WERI-Rb-1 (cell line): Measurements from ENCODE around the gene LYZL6.

ENCODE experiments used
- DNase-seq: peaks from one replicate; pipeline ENCODE4 v3.0.0-alpha.2; 2020
- H3K27ac ChIP-seq: fragments of 250-450 bp; sonication (Bioruptor Pico); 2 replicates; pipeline ENCODE4 v1.5.1; 2020; ENCODE audit warnings: mild to moderate bottlenecking, moderate library complexity
- H3K27me3 ChIP-seq: fragments of 250-450 bp; sonication (Bioruptor Pico); 2 replicates; pipeline ENCODE4 v1.5.1; 2021; ENCODE audit warnings: mild to moderate bottlenecking, low read depth, moderate library complexity; ENCODE audit not compliant: insufficient read depth, severe bottlenecking
- H3K36me3 ChIP-seq: fragments of 250-450 bp; sonication (Bioruptor Pico); 2 replicates; pipeline ENCODE4 v1.5.1; 2020; ENCODE audit warnings: mild to moderate bottlenecking, moderate library complexity
- H3K4me3 ChIP-seq: 2 replicates; pipeline ENCODE4 v1.5.1; 2011; ENCODE audit warnings: low read depth, mild to moderate bottlenecking, control low read depth, low read length
- H3K9me3 ChIP-seq: fragments of 250-450 bp; sonication (Bioruptor Pico); 2 replicates; pipeline ENCODE4 v1.5.1; 2021; ENCODE audit warnings: mild to moderate bottlenecking, moderate library complexity; ENCODE audit not compliant: severe bottlenecking
- TF ChIP-seq, protein P1 (sequence below): IDR thresholded peaks from 2 replicates; pipeline ENCODE4 v1.5.1; 2011; ENCODE audit warnings: low read depth, mild to moderate bottlenecking, control low read depth, inconsistent platforms, low read length

Gene LYZL6

DNA sequence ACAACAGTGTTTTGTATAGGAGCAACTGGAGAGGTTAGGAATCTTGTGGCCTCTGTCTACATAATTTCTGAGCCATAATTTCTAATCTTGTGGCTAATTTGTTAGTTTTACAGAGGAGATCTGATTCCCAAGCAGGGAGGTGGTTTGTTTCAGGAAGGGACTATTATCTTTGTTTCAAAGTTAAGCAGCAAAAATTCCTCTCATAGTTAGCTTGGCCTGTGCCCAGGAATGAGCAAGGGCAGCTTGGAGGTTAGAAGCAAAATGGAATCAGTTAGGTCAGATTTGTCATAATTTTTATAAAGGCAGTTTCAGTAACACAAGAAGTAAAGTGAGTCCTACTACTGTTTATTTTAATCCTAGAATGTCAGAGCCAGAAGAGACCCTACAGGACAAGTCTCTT, 10.9 kb downstream of the LYZL6 start:
- TF ChIP-seq, protein P1, sequence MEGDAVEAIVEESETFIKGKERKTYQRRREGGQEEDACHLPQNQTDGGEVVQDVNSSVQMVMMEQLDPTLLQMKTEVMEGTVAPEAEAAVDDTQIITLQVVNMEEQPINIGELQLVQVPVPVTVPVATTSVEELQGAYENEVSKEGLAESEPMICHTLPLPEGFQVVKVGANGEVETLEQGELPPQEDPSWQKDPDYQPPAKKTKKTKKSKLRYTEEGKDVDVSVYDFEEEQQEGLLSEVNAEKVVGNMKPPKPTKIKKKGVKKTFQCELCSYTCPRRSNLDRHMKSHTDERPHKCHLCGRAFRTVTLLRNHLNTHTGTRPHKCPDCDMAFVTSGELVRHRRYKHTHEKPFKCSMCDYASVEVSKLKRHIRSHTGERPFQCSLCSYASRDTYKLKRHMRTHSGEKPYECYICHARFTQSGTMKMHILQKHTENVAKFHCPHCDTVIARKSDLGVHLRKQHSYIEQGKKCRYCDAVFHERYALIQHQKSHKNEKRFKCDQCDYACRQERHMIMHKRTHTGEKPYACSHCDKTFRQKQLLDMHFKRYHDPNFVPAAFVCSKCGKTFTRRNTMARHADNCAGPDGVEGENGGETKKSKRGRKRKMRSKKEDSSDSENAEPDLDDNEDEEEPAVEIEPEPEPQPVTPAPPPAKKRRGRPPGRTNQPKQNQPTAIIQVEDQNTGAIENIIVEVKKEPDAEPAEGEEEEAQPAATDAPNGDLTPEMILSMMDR, result no peak
- Histone ChIP-seq H3K36me3 (no peaks in the 10 kb centered on the region), H3K27ac (no peak overlapping the region), H3K9me3 (no peaks in the 10 kb centered on the region), H3K4me3 (no peak overlapping the region), H3K27me3 (no peaks in the 10 kb centered on the region)
- DNase-seq, result no peak

DNA sequence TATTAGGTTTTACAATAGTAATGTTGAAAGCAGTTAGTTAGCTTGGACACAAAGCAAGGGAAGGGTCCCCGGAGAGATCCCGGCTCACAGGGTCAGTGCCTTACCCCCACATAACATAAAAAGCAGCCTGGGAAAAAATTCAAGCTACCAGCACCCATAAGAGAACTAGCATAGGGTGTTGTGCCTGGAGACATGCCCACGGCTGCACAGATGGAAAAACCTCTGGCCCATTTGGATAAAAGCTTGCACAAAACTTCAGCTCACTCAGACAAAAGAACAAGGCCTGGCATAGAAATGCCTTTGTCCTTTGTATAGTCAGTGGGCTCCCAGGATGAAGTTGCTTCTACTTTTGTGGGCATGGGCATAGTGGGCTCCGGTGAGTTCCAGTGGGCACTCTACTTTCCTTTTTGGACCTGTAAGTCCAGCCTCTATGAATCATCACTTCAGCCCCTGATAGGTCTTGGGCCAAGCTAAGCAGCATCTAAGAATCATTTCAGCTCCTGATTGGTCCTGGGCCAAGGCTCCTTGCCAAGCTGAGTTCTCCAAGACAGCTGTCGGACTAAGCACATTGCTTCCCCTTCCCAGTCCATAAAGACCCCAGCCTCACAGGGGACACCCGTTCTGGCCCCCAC, 11.6 kb downstream of the LYZL6 start:
- no peak for DNase-seq
- TF ChIP-seq, protein P1, result no peak

DNA sequence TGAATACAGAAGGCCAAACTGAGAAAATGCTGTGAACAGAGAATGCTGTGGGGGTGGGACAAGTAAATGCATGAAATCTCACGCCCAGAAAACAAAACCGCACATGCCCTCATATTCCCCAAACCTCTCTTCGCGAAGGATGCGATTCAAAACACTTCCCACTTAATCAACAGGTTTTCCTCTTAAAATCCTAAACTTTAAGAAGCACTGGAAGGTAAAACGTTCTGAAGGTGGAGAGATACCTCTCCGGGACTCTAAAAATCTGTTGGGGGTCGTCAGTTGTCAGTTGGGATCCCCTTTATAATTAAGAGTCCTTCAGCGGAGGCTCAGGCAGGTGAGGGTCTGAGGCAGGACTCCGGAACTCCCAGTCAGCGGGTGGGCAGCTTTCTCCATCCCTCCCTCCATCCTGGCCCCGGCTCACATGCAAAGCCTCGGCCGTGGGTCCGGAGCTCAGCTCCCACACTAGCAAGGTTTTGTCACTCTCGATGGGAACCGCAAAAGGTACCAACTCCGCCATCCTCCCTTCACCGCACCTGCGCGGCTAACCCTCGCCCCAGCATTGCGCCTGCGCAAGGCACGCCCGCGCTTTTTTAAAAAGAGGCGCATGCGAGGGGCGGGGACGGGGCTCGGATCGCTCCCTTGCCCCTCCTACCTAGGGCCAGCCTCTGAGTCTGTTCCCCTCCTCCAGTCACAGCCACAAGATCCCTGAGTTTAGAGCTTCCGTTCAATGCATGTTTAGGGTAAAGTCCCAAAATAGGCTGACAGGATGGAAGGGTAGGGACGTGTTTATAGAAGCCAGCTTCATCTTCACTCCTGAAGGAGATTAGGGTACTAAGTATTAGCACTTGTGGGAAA, 13.1 kb downstream of the LYZL6 start, which contains the start of gene RDM1:
RDM1 (minus strand) TSS at position 563 of the 855 bp plus-strand sequence; CDS start at position 517, 46 bp downstream.
- peak within 1 kb of the TSS; percentile 33 for H3K27ac ChIP-seq
- DNase-seq, result peak; percentile 91
- TF ChIP-seq, protein P1, result no peak
- H3K27me3 ChIP-seq, result no peaks in the 10 kb centered on the region
- no peaks in the 10 kb centered on the region for H3K9me3 ChIP-seq
- H3K4me3 ChIP-seq, result peak within 1 kb of the TSS; percentile 69
- H3K36me3 ChIP-seq, result peaks cover under 1% of the 10 kb centered on the region; the same call in 1 of the 2 replicates

More for the DNA sequence above, 11.6 kb downstream of the LYZL6 start:
- H3K27me3 ChIP-seq, result no peaks in the 10 kb centered on the region
- H3K27ac ChIP-seq, result no peak overlapping the region
- H3K36me3 ChIP-seq, result no peaks in the 10 kb centered on the region
- no peak overlapping the region for H3K4me3 ChIP-seq
- H3K9me3 ChIP-seq, result no peaks in the 10 kb centered on the region

DNA sequence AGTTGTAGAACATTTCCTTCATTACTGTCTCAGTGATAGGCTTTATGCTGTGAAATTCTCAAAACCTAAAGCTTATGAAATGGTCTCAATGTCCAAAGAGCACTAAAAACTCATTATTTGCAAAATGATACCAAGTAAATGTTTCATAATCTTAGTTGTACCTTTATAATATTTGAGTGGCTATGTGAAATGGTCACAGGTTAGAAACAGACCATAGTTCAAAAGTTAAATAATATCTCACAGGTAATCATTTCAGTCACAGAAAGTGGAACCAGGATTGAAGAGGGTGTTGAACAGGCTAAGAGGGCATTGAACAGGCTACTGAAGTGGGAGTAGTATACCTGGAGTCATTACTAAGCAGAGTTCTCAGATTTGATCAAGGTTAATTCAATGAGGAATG, 15.8 kb downstream of the LYZL6 start:
- DNase-seq, result no peak
- TF ChIP-seq, protein P1, result no peak
- peaks cover 6% of the 10 kb centered on the region; the same call in 1 of the 2 replicates for H3K36me3 ChIP-seq
- H3K9me3 ChIP-seq, result no peaks in the 10 kb centered on the region
- no peak overlapping the region for H3K27ac ChIP-seq
- H3K4me3 ChIP-seq, result no peak overlapping the region
- no peaks in the 10 kb centered on the region for H3K27me3 ChIP-seq

DNA sequence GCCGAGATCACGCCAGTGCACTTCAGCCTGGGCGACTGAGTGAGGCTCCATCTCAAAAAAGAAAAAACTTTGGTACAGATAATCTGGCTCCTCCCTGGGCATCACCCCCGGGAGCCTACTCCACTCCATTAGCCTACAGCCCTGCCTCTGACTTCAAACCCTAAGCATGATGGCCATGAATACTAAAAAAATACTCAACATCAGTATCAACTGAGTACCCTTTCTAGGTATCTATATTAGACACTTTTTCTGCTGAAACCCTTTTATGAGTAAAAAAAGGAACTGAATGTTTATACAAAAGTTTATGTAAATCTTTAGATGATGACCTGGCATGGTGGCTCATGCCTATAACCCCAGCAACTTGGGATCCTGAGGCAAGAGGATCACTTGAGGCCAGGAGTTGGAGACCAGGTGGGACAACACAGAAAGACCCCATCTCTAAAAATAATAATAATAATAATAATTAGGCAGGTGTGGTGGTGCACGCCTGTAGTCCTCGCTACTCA, 19.9 kb downstream of the LYZL6 start:
- no peaks in the 10 kb centered on the region for H3K27me3 ChIP-seq
- TF ChIP-seq, protein P1, result no peak
- no peak overlapping the region for H3K27ac ChIP-seq
- DNase-seq, result no peak
- H3K4me3 ChIP-seq, result no peak overlapping the region
- H3K9me3 ChIP-seq, result no peaks in the 10 kb centered on the region
- peaks cover 6% of the 10 kb centered on the region; the same call in 1 of the 2 replicates for H3K36me3 ChIP-seq
